Right lobe of liver (tissue), 6 donors: ENCODE data around the gene ATXN1L. TPM values are rescaled to one million over a fixed set of nuclear protein-coding genes. Genes with fewer than 3 reads are reported as not detected.

ENCODE experiments used
- ATAC-seq, 4 donors: fragments of 200-7000 bp; cut with Tn5 transposase; one replicate each; pipeline ENCODE4 v1.9.1; 2020; ENCODE audit warnings: mild to moderate bottlenecking in 4 of 4, moderate library complexity in 4 of 4
- DNase-seq, 3 donors: peaks; one replicate each; pipeline ENCODE4 v3.0.0-alpha.2; 2020
- H3K27ac ChIP-seq, 3 donors: fragments of 200-600 bp; one replicate each; pipeline ENCODE4 v1.8.0; 2022
- H3K27me3 ChIP-seq, 2 donors: fragments of 200-600 bp; one replicate each; pipeline ENCODE4 v1.8.0; 2022
- H3K36me3 ChIP-seq, 4 donors: fragments of 200-600 bp; sonication (generic) in 1 of 4; one replicate each; pipeline versions ENCODE4 v1.5.1 to v1.8.0; 2017 to 2022; ENCODE audit warnings: control low read depth in 1 of 4
- H3K4me1 ChIP-seq, 4 donors: fragments of 200-600 bp; sonication (generic) in 1 of 4; one replicate each; pipeline versions ENCODE4 v1.5.1 to v1.8.0; 2017 to 2022; ENCODE audit warnings: control low read depth in 1 of 4
- H3K4me3 ChIP-seq, 3 donors: fragments of 200-600 bp; one replicate each; pipeline ENCODE4 v1.8.0; 2022
- H3K9me3 ChIP-seq, 4 donors: fragments of 200-600 bp; sonication (generic) in 1 of 4; one replicate each; pipeline versions ENCODE4 v1.5.1 to v1.8.0; 2017 to 2022; ENCODE audit warnings: control low read depth in 1 of 4
- CTCF ChIP-seq, 4 donors: fragments of 200-600 bp in 3 of 4; fragments of 450-650 bp in 1 of 4; IDR thresholded peaks; one replicate each; pipeline versions ENCODE4 v1.5.1 to v1.8.0; 2016 to 2022; ENCODE audit warnings: antibody characterized with exemption in 4 of 4, mild to moderate bottlenecking in 2 of 4
- POLR2A ChIP-seq: fragments of 450-650 bp; IDR thresholded peaks from one replicate; pipeline ENCODE4 v1.6.1; 2017; ENCODE audit warnings: antibody characterized with exemption, mild to moderate bottlenecking
- WGBS: methylation state at CpG from one replicate; pipeline ENCODE4 v1.1.6; 2018; ENCODE audit warnings: low coverage, low lambda C conversion rate; ENCODE audit not compliant: insufficient coverage; ENCODE audit errors: missing lambda C conversion rate; 5-methylcytosine and 5-hydroxymethylcytosine counted together
- intact Hi-C, 2 donors: fragments of 100-400 bp; cut with DNase I; formaldehyde crosslinking; loops; one replicate each; pipeline versions ENCODE4 v1.11.2 to v1.14.1; 2022
- long read RNA-seq: library from polyadenylated mRNA; unstranded; transcript quantifications from one replicate; pipeline ENCODE4 v2.0.0, GENCODE V29; 2019
- total RNA-seq, 6 experiments: library from RNA; depleted of rRNA in 2 of 6; stranded (reverse); fragments of >200 nt in 2 of 6; fragmentation: NEBNext Ultra II Directional in 3 of 6; extraction: Animal tissue kit (Norgen Biotek cat#: 25700) in 3 of 6; gene quantifications; one replicate each; pipeline versions ENCODE4 v1.1.0 to v1.2.4, GENCODE V29; 2016 to 2023
- donor health status: DM: no; HTN: yes; CAD: no.
- donor health status: DM: no; HTN: no; CAD: no.
- donor health status: DM: no; HTN: no; CAD: no.
- donor health status: DM: no; HTN: yes; CAD: no.
- donor health status: DM: no; HTN: yes; CAD: no.

Gene ATXN1L
- 10 to 100 TPM in 3 of 6 experiments, 1 to 10 TPM in 3; 9.2 to 11.9 (median 10.3) TPM for total RNA-seq
- long read RNA-seq: 0 reads

GRCh38 chr16:71845639-71846430, at the start of gene ATXN1L:
TSS of gene ATXN1L (plus strand) at chr16:71845976. CDS start at chr16:71849741, 3,765 bp downstream.
- Histone ChIP-seq H3K36me3 (peaks cover 0 to 28% (median 8%) of the 10 kb centered on the region in 4 donors), H3K4me3 (peak within 1 kb of the TSS; percentile 65 to 96 (median 79)), H3K27ac (peak within 1 kb of the TSS; percentile 81 to 90 (median 85)), H3K4me1 (peaks cover 0 to 13% (median 0%) of the 10 kb centered on the region in 4 donors), H3K9me3 (no peaks in the 10 kb centered on the region), H3K27me3 (no peaks in the 10 kb centered on the region)
- WGBS: 0% methylated on average over 5 of the region's 62 CpGs
- TF ChIP-seq POLR2A (peak; percentile 82), CTCF (IDR thresholded peaks at IDR 0.05) (peak in 1 of 4 donors; percentile 9)
- ATAC-seq (peak; percentile 97 to 98 (median 98)), DNase-seq (peak; percentile 92 to 94 (median 94))
- intact Hi-C loops: no loop called here

- WGBS: 96% methylated on average over 2 of the region's 2 CpGs
- no peak overlapping the region for H3K27ac ChIP-seq
These were observed 49.2 kb upstream of the ATXN1L start for GRCh38 chr16:71796501-71797097.

GRCh38 chr16:71803305-71803690, 42.5 kb upstream of the ATXN1L start:
- Histone ChIP-seq H3K27ac (no peak overlapping the region), H3K9me3 (no peaks in the 10 kb centered on the region), H3K27me3 (no peaks in the 10 kb centered on the region), H3K36me3 (peaks cover 0 to 14% (median 0%) of the 10 kb centered on the region in 4 donors), H3K4me1 (peaks cover 0 to 33% (median 14%) of the 10 kb centered on the region in 4 donors), H3K4me3 (no peak overlapping the region)
- ATAC-seq (no peak), DNase-seq (no peak)
- 93% methylated on average over 1 of the region's 1 CpG for WGBS
- intact Hi-C loops: no loop called here
- TF ChIP-seq CTCF (IDR thresholded peaks at IDR 0.05): no peak
- TF ChIP-seq POLR2A: no peak

More at GRCh38 chr16:71796501-71797097, 49.2 kb upstream of the ATXN1L start:
- Histone ChIP-seq H3K27me3 (no peaks in the 10 kb centered on the region), H3K9me3 (no peaks in the 10 kb centered on the region), H3K4me3 (no peak overlapping the region), H3K4me1 (peaks cover 0 to 4% (median 2%) of the 10 kb centered on the region in 4 donors), H3K36me3 (peaks cover 0 to 13% (median 0%) of the 10 kb centered on the region in 4 donors)
- DNase-seq (no peak), ATAC-seq (no peak)
- TF ChIP-seq POLR2A (no peak), CTCF (IDR thresholded peaks at IDR 0.05) (no peak)
- intact Hi-C loops: no loop called here

- H3K36me3 ChIP-seq: peaks cover 0 to 4% (median 0%) of the 10 kb centered on the region in 4 donors
- WGBS: 0% methylated on average over 20 of the region's 44 CpGs
- peak overlapping the region; percentile 96 to 99 (median 97) for H3K27ac ChIP-seq
- H3K4me1 ChIP-seq: peaks cover 0 to 36% (median 14%) of the 10 kb centered on the region in 4 donors
- intact Hi-C loops: no loop called here
- peak overlapping the region; percentile 86 to 90 (median 86) for H3K4me3 ChIP-seq
- H3K9me3 ChIP-seq: no peaks in the 10 kb centered on the region
- H3K27me3 ChIP-seq: no peaks in the 10 kb centered on the region
- ATAC-seq (peak; percentile 27 to 35 (median 30)), DNase-seq (peak in 2 of 3 donors; percentile 23 to 62)
- TF ChIP-seq POLR2A (no peak), CTCF (IDR thresholded peaks at IDR 0.05) (no peak)
These were observed 37.7 kb upstream of the ATXN1L start for GRCh38 chr16:71807905-71808592.
